ENCODE results near the gene GRID1. TPM values are rescaled to one million over a fixed set of nuclear protein-coding genes. Genes with fewer than 3 reads are reported as not detected.
"Not testable (repeated sequence)": the region's sequence is repeated elsewhere in the genome, so short reads cannot be mapped to it uniquely, and the experiment has no call there.

Gene GRID1
- total RNA-seq, 4 donors from 2014 or later = 17.2 to 28.1 (median 23.6) TPM

DNA sequence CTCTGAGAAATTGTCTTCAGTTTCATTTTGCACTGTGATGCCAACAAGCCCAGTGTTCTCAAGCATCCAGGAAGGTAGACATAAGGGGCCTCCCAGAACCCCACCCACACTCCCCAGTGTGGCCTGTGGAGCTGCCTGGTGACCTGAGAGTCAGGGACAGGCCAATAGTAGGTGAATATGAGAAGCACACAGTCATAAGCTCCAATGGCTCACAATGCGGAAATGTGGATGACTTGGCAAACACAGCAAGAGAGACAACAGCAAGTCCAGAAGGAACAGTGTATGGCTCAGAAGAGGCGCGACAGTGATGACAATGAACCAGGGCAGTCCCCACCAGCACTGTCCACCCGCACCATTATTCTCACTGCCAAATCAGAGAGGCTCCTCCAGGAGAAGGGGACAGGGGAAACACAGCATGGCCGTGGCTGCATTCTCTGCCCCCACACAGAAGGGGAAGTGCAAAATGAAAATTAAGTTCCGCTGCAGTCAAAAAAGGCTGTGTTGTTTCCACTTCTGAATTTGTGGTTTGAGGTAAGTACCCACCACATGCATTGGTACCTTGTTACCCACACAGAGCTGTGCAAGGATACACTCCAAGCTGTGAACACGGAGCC, 419.8 kb downstream of the GRID1 start:
- no peaks in the 10 kb centered on the region for H3K27me3 ChIP-seq
- H3K27ac ChIP-seq = no peak overlapping the region
- no peak for DNase-seq
- TF ChIP-seq POLR2A (IDR thresholded peaks at IDR 0.05) = no peak
- TF ChIP-seq, protein P1, sequence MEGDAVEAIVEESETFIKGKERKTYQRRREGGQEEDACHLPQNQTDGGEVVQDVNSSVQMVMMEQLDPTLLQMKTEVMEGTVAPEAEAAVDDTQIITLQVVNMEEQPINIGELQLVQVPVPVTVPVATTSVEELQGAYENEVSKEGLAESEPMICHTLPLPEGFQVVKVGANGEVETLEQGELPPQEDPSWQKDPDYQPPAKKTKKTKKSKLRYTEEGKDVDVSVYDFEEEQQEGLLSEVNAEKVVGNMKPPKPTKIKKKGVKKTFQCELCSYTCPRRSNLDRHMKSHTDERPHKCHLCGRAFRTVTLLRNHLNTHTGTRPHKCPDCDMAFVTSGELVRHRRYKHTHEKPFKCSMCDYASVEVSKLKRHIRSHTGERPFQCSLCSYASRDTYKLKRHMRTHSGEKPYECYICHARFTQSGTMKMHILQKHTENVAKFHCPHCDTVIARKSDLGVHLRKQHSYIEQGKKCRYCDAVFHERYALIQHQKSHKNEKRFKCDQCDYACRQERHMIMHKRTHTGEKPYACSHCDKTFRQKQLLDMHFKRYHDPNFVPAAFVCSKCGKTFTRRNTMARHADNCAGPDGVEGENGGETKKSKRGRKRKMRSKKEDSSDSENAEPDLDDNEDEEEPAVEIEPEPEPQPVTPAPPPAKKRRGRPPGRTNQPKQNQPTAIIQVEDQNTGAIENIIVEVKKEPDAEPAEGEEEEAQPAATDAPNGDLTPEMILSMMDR (IDR thresholded peaks at IDR 0.05) = no peak
- H3K36me3 ChIP-seq = no peaks in the 10 kb centered on the region
- intact Hi-C loops (cut with DNase I) = no loop called here
- no peak overlapping the region for H3K4me3 ChIP-seq (replicated peaks in 1 of 3)
- WGBS, 2 donors = 94 to 96% methylated on average over 7 of the region's 7 CpGs
- H3K9me3 ChIP-seq = no peaks in the 10 kb centered on the region
- no peaks in the 10 kb centered on the region for H3K4me1 ChIP-seq

DNA sequence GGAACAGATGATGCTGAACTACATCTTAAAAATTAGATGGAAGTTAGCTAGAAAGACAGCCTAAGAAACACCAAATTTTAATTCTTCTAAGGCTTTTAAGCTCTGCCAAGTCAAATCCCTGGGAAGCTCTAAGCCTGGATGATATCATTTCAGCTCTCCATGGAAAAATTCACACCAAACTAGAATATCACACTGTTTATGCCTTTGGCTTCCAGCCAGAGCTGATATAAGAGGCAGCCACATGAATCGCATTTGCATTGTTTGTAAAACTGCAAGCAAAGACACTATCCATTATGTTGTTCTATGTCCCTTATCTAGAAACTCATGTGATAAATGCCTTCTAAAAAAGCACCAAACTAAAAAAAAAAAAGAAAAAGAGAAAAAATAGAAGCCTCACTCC, 430.4 kb downstream of the GRID1 start:
- Histone ChIP-seq H3K36me3 (no peaks in the 10 kb centered on the region), H3K4me1 (peaks cover 0 to 3% of the 10 kb centered on the region in 2 donors), H3K27ac (no peak overlapping the region), H3K27me3 (no peaks in the 10 kb centered on the region), H3K9me3 (no peaks in the 10 kb centered on the region), H3K4me3 (replicated peaks in 1 of 3) (no peak overlapping the region)
- WGBS, 2 donors = 61 to 69% methylated on average over 1 of the region's 1 CpG
- TF ChIP-seq, protein P1 (IDR thresholded peaks at IDR 0.05) = no peak
- no peak for TF ChIP-seq POLR2A (IDR thresholded peaks at IDR 0.05)
- intact Hi-C loops (cut with DNase I) = no loop called here
- DNase-seq = no peak

DNA sequence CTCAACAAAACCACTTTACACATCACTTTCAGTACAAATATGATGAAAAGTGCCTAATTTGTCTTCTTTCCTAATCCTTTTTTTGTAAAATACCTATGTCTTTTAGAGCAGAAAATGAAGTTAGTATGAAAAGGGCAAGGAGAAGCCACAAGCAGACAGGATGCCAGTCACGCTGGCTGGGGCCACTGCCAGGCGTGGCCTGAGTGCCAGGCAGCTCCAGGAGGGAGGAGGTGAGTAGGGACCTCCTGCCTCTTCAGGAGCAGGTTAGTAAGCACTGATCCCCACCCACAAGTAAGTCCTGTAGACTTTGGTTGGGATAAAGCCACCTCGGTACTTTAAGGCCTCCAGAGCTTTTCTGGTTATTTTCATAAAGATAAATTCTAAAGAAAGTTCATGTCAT, 432.0 kb downstream of the GRID1 start:
- no peak overlapping the region for H3K27ac ChIP-seq
- no peaks in the 10 kb centered on the region for H3K9me3 ChIP-seq
- H3K4me3 ChIP-seq (replicated peaks in 1 of 3) = no peak overlapping the region
- H3K27me3 ChIP-seq = no peaks in the 10 kb centered on the region
- peaks cover 0 to 3% of the 10 kb centered on the region in 2 donors for H3K4me1 ChIP-seq
- H3K36me3 ChIP-seq = no peaks in the 10 kb centered on the region
- DNase-seq = peak in 1 of 2 donors; percentile 15
- intact Hi-C loops (cut with DNase I) = no loop called here
- TF ChIP-seq, protein P1 (IDR thresholded peaks at IDR 0.05) = no peak
- TF ChIP-seq POLR2A (IDR thresholded peaks at IDR 0.05) = no peak
- WGBS, 2 donors = 74 to 91% methylated on average over 3 of the region's 3 CpGs

DNA sequence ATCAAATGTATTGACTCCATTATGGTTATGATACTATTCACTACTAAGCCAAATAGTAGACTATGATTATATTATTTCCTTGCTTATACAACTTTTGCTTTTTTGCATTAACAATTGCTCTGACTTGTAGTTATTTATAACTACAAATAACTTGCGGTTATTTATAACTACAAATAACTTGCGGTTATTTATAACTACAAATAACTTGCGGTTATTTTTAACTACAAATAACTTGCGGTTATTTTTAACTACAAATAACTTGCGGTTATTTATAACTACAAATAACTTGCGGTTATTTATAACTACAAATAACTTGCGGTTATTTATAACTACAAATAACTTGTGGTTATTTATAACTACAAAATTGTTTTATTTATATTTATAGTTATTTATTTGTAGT, 436.6 kb downstream of the GRID1 start:
- WGBS, 2 donors = 86 to 87% methylated on average over 7 of the region's 7 CpGs
- H3K9me3 ChIP-seq; DNase-seq; intact Hi-C loops (cut with DNase I); H3K4me3 ChIP-seq (replicated peaks in 1 of 3); H3K36me3 ChIP-seq; H3K27me3 ChIP-seq; H3K27ac ChIP-seq: not testable (repeated sequence)
- H3K4me1 ChIP-seq = peaks cover 4 to 31% of the 10 kb centered on the region in 2 donors

DNA sequence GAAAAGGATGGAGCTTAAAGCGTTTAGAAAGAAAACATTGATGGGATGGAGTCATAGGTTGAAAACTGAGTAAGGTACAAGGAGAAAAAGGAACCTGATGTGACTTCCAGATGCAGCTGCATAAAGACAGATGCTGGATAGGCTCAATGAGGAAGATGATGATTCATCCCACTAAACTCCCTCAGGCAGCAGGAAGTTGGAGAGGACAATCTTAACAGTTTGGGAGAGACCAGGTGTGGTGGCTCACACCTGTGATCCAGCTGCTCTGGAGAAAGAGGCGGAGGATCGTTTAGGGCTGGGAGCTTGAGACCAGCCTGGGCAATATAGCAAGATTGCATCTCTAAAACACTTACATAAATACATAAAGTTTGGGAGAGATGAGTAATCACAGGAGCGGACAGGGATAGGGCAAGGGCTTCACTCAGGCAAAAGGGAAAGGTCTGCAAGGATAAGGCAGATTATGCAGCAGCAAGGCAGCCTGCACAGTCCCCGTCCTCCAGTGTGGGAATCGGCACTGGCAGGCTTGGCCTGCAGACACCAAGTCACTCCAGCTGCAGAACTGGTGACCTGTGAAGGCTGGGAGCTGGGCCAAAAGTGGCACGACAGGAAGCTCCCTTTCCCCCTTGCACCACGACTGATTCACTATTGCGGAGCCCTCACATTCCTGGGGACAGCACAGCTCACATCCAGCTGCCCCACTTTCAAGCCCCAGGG, 438.5 kb downstream of the GRID1 start:
- Histone ChIP-seq H3K36me3 (no peaks in the 10 kb centered on the region), H3K4me1 (peaks cover 4 to 28% of the 10 kb centered on the region in 2 donors), H3K27ac (peak overlapping the region in 1 of 3 donors; percentile 40), H3K9me3 (no peaks in the 10 kb centered on the region), H3K27me3 (no peaks in the 10 kb centered on the region), H3K4me3 (replicated peaks in 1 of 3) (no peak overlapping the region)
- peak; percentile 88 to 95 for DNase-seq
- WGBS, 2 donors = 40 to 44% methylated on average over 9 of the region's 9 CpGs
- intact Hi-C loops (cut with DNase I) = no loop called here
- no peak for TF ChIP-seq POLR2A (IDR thresholded peaks at IDR 0.05)

DNA sequence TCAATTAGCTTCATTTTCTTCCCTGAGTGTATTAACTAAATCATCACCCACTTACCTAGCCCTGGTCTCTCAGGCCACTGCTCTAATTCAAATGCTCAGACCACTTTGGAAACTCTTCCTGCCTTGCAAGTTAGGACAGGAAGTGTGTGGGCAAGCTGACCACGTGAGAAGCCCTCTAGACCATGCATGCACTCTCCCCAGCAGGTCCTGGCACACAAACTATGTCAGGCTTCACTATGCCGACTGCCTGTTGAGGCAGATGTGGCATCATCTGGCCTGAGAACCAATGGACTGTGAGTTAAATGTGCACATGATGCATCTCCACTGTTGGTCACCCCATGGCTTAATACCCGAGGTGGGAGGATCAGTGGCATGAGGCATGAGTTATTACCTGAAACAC, 439.6 kb downstream of the GRID1 start:
- peaks cover 4 to 28% of the 10 kb centered on the region in 2 donors for H3K4me1 ChIP-seq
- no peaks in the 10 kb centered on the region for H3K9me3 ChIP-seq
- no peak for TF ChIP-seq POLR2A (IDR thresholded peaks at IDR 0.05)
- TF ChIP-seq, protein P1 (IDR thresholded peaks at IDR 0.05) = no peak
- intact Hi-C loops (cut with DNase I) = no loop called here
- H3K27ac ChIP-seq = no peak overlapping the region
- 79 to 93% methylated on average over 3 of the region's 3 CpGs for WGBS, 2 donors
- H3K27me3 ChIP-seq = no peaks in the 10 kb centered on the region
- H3K4me3 ChIP-seq (replicated peaks in 1 of 3) = no peak overlapping the region
- H3K36me3 ChIP-seq = no peaks in the 10 kb centered on the region
- no peak for DNase-seq

Measured in thyroid gland (tissue), 4 donors.